PC-3 (cell line): Measurements from ENCODE around the gene GLRX. TPM values are rescaled to one million over a fixed set of nuclear protein-coding genes. Genes with fewer than 3 reads are reported as not detected.

ENCODE experiments used
- ATAC-seq: fragments of 200-7000 bp; cut with Tn5 transposase; 2 replicates; pipeline ENCODE4 v1.9.1; 2020; ENCODE audit warnings: mild to moderate bottlenecking, moderate library complexity
- BruUV-seq: library from RNA; stranded (reverse); fragments of 400-500 nt; replicated peaks from 2 replicates; lab custom pipeline; 2021; lab: Mats Ljungman, UMichigan
- CTCF ChIA-PET: fragments of 300-600 bp; sonication (Branson Sonifier 250); formaldehyde crosslinking; loops from one replicate; lab custom pipeline; 2022; ENCODE audit warnings: antibody characterized with exemption; lab: Charles Lee
- POLR2A ChIA-PET: fragments of 300-600 bp; sonication (Branson Sonifier 250); formaldehyde crosslinking; loops from one replicate; lab custom pipeline; 2022; ENCODE audit warnings: antibody characterized with exemption; ENCODE audit not compliant: unreplicated experiment; lab: Charles Lee
- DNase-seq: peaks from one replicate; pipeline ENCODE4 v3.0.0-alpha.2; 2015
- H2AFZ ChIP-seq: fragments of 300-600 bp; sonication (generic); 2 replicates; pipeline ENCODE4 v1.6.0; 2016; ENCODE audit warnings: antibody characterized with exemption, low read length
- H3F3A ChIP-seq: fragments of 300-600 bp; sonication (generic); one replicate; pipeline ENCODE4 v1.6.0; 2017; ENCODE audit warnings: antibody characterized with exemption, low read length, control low read depth, mild to moderate bottlenecking; ENCODE audit not compliant: unreplicated experiment
- H3K27ac ChIP-seq: fragments of 300-600 bp; sonication (generic); 2 replicates; pipeline ENCODE4 v1.5.1; 2016; ENCODE audit warnings: mild to moderate bottlenecking, low read length
- H3K27me3 ChIP-seq: fragments of 300-600 bp; sonication (generic); 2 replicates; pipeline ENCODE4 v1.6.1; 2016; ENCODE audit warnings: low read length, mixed read lengths
- H3K36me3 ChIP-seq: fragments of 300-600 bp; sonication (generic); 2 replicates; pipeline ENCODE4 v1.6.1; 2016; ENCODE audit warnings: low read depth, mixed run types, low read length, mixed read lengths
- H3K4me1 ChIP-seq: fragments of 300-600 bp; sonication (generic); 2 replicates; pipeline ENCODE4 v1.5.1; 2016; ENCODE audit warnings: low read length; ENCODE audit not compliant: insufficient read depth
- H3K4me2 ChIP-seq: fragments of 300-600 bp; sonication (generic); 2 replicates; pipeline ENCODE4 v1.6.0; 2016; ENCODE audit warnings: low read length
- H3K4me3 ChIP-seq: fragments of 300-600 bp; sonication (generic); 2 replicates; pipeline ENCODE4 v1.5.1; 2016; ENCODE audit warnings: mild to moderate bottlenecking, low read length, mixed read lengths
- H3K79me2 ChIP-seq: fragments of 300-600 bp; sonication (generic); 2 replicates; pipeline ENCODE4 v1.6.1; 2017; ENCODE audit warnings: low read length, mixed read lengths
- H3K9ac ChIP-seq: fragments of 300-600 bp; sonication (generic); 2 replicates; pipeline ENCODE4 v1.6.0; 2016; ENCODE audit warnings: mild to moderate bottlenecking, low read length
- H3K9me2 ChIP-seq: fragments of 300-600 bp; sonication (generic); replicated peaks from 2 replicates; pipeline ENCODE4 v1.6.1; 2016; ENCODE audit warnings: mixed run types, low read length, mixed read lengths
- H3K9me3 ChIP-seq: fragments of 300-600 bp; sonication (generic); 2 replicates; pipeline ENCODE4 v1.6.1; 2016; ENCODE audit warnings: low read length, mixed read lengths
- H4K20me1 ChIP-seq: fragments of 300-600 bp; sonication (generic); 2 replicates; pipeline ENCODE4 v1.6.1; 2016; ENCODE audit warnings: low read length, mixed read lengths
- CTCF ChIP-seq: fragments of 300-600 bp; sonication (generic); conservative IDR thresholded peaks from 2 replicates; pipeline ENCODE4 v1.5.1; 2017; ENCODE audit warnings: antibody characterized with exemption, low read depth, mild to moderate bottlenecking, low read length
- EZH2 ChIP-seq: fragments of 300-600 bp; sonication (generic); IDR thresholded peaks from one replicate; pipeline ENCODE4 v1.6.1; 2017; ENCODE audit warnings: antibody characterized with exemption, mild to moderate bottlenecking, low read length; ENCODE audit not compliant: unreplicated experiment
- EZH2phosphoT487 ChIP-seq: fragments of 300-600 bp; sonication (generic); IDR thresholded peaks from 2 replicates; pipeline ENCODE4 v1.6.1; 2018; ENCODE audit warnings: mild to moderate bottlenecking, antibody characterized with exemption, low read length, borderline replicate concordance
- intact Hi-C: fragments of 100-400 bp; cut with micrococcal nuclease; formaldehyde crosslinking; loops from 2 replicates; pipeline ENCODE4 v1.9.0; 2023
- total RNA-seq: library from RNA; depleted of rRNA; stranded (reverse); fragments of >200 nt; gene quantifications from 2 replicates; pipeline ENCODE4 v1.2.3, GENCODE V29; 2014

GLRX gene
- total RNA-seq, 1 experiment from 2014 or later, result 27.4 TPM

GRCh38 chr5:95825495-95825894 is 3.0 kb upstream of the GLRX start:
- peaks cover 22% of the 10 kb centered on the region for H3K4me1 ChIP-seq
- H3F3A ChIP-seq, result peaks cover 6% of the 10 kb centered on the region
- ChIA-PET CTCF (no interaction called here), POLR2A (no interaction called here)
- H2AFZ ChIP-seq, result no peak overlapping the region
- BruUV-seq, result no TSS peak
- H3K36me3 ChIP-seq, result no peaks in the 10 kb centered on the region
- no peaks in the 10 kb centered on the region for H3K9me2 ChIP-seq
- no peak overlapping the region for H3K9ac ChIP-seq
- DNase-seq (no peak), ATAC-seq (no peak)
- no peaks in the 10 kb centered on the region for H3K9me3 ChIP-seq
- intact Hi-C loops, result loop anchor here (10.0 kb wide), 1 partner anchor 271 kb away; the partner anchor contains the start of genes ARSK and SKIC3
- H4K20me1 ChIP-seq, result no peaks in the 10 kb centered on the region
- no peak overlapping the region for H3K27ac ChIP-seq
- no peak overlapping the region for H3K4me2 ChIP-seq
- TF ChIP-seq EZH2phosphoT487 (no peak), CTCF (no peak), EZH2 (no peak)
- H3K27me3 ChIP-seq, result no peaks in the 10 kb centered on the region
- H3K79me2 ChIP-seq, result peaks cover 19% of the 10 kb centered on the region
- no peak overlapping the region for H3K4me3 ChIP-seq

- H3K9me3 ChIP-seq, result no peaks in the 10 kb centered on the region
- H3K27ac ChIP-seq, result peak overlapping the region; percentile 96
- H3K36me3 ChIP-seq, result no peaks in the 10 kb centered on the region
- H3K79me2 ChIP-seq, result peaks cover 25% of the 10 kb centered on the region
- BruUV-seq, result no TSS peak
- TF ChIP-seq EZH2phosphoT487, result no peak
- no peak for TF ChIP-seq EZH2
- TF ChIP-seq CTCF, result no peak
- peaks cover 22% of the 10 kb centered on the region for H3K4me1 ChIP-seq
- intact Hi-C loops, result loop anchor here (5.0 to 10.0 kb wide), 2 partner anchors 92 to 270 kb away; partner anchors contain the start of genes ARSK, RHOBTB3 and SKIC3
- H3K4me3 ChIP-seq, result no peak overlapping the region
- H3F3A ChIP-seq, result peaks cover 6% of the 10 kb centered on the region
- ATAC-seq (no peak), DNase-seq (no peak)
- CTCF ChIA-PET, result no interaction called here
- H4K20me1 ChIP-seq, result no peaks in the 10 kb centered on the region
- POLR2A ChIA-PET, result no interaction called here
- peak overlapping the region; percentile 87 for H3K4me2 ChIP-seq
- no peaks in the 10 kb centered on the region for H3K27me3 ChIP-seq
- peak overlapping the region; percentile 71 for H2AFZ ChIP-seq
- H3K9me2 ChIP-seq, result no peaks in the 10 kb centered on the region
- H3K9ac ChIP-seq, result no peak overlapping the region
These were observed 2.2 kb upstream of the GLRX start for GRCh38 chr5:95824747-95825146.
